HG03378 (cell line): ENCODE data around the gene VSIG4.

ENCODE experiments used
- ATAC-seq: cut with Tn5 transposase; IDR thresholded peaks from one replicate; pipeline ENCODE4 v1.9.1; 2021; ENCODE audit warnings: mild to moderate bottlenecking, moderate library complexity; ENCODE audit not compliant: unreplicated experiment

The VSIG4 gene

DNA sequence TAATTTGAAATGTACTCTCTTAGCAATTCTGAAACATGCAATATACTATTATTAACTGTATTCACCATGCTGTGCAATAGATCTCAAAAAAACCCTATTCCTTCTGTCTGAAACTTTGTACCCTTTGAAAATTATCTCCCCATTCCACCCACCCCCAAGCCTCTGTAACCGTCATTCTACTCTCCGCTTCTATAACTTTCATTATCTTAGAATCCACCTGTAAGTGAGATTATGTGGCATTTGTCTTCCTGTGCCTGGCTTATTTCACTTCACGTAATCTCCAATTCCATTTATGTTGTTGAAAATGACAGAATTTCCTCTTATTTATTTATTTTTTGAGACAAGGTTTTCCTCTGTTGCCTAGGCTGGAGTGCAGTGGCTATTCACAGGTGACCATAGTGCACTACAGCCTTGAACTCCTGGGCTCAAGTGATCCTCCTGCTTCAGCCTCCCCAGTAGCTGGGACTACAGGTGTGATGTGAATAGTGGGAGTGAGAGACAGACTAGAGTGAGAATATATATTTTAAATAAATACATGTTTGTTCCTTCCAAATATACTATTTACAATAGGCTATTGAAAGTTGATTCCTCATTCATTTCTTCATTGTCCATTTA is 30.5 kb downstream of the VSIG4 start:
- no peak for ATAC-seq

DNA sequence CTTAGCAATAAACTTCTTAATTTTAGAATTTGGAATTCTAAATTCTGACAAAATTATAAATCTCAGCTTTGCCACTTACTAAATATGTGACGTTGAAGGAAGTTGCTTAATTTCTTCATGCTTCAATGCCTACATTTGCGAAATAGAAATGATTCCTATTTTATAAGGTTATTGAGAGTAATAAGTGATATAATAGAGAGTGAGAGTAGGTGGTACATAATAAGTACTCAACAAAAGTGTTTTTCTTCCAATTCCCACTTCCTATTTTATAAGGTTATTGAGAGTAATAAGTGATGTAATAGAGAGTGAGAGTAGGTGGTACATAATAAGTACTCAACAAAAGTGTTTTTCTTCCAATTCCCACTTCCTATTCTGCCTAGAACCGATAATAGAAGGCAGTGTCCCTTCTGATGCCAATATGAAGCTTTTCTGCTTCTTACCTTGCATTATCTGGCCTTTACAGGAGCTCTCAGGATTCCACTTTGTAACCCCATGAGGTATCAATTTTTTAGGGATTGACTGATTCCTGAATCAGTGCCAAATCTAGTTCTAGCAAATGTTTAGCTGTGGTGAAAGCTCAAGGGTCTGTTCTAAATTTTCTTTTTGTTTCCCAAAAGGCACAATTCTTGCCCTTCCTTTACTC is 31.4 kb downstream of the VSIG4 start:
- ATAC-seq = no peak

- ATAC-seq = no peak
Observed at GRCh38 chrX:66007851-66008250, 32.0 kb downstream of the VSIG4 start.

GRCh38 chrX:66005830-66006449 is 33.9 kb downstream of the VSIG4 start:
- ATAC-seq = no peak

- no peak for ATAC-seq
Observed at GRCh38 chrX:66004928-66005829, 34.7 kb downstream of the VSIG4 start.

- peak; percentile 74 for ATAC-seq
Observed at GRCh38 chrX:66002824-66003680, 36.8 kb downstream of the VSIG4 start.

DNA sequence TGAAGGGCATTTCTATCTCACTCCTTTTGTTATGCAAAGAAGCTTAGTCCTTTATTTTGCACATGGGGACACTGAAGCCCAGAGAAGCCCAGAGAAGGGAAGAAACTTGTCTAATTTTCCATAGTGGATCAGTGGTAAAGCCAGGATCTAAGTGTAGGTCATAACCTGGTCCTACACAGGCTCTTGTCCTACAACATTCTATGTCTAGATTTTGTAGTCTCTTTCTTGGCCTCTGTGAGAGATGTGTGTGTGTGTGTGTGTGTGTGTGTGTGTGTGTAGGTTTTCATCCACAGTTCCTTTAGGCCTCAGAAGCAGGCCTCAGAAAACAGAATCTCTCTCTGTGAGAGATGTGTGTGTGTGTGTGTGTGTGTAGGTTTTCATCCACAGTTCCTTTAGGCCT is 38.3 kb downstream of the VSIG4 start:
- ATAC-seq = no peak

- no peak for ATAC-seq
Observed at GRCh38 chrX:66000628-66001272, 39.1 kb downstream of the VSIG4 start.

DNA sequence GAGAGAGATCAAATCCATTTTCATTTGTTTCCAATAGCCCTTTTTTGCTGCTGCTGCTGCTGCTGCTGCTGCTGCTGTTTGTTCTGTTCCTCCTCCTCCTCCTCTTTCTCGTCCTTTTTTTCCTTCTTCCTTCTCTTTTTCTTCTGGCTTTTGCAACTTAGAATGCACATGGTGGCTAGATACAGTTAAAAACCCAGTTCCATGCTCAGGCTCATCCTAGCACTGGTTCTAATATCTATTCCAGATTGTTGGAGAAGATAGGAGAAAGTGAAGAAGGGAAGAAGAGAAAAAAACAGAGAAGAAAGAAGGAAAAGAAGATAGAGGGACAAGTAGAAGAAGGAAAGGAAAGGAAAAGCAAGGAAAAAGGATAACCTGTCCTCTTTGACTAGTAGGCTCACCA is 39.7 kb downstream of the VSIG4 start:
- no peak for ATAC-seq

GRCh38 chrX:65999563-66000148 is 40.2 kb downstream of the VSIG4 start:
- ATAC-seq = no peak

GRCh38 chrX:65999029-65999562 is 40.8 kb downstream of the VSIG4 start:
- ATAC-seq = no peak

GRCh38 chrX:65997978-65998717 is 41.7 kb downstream of the VSIG4 start:
- no peak for ATAC-seq

DNA sequence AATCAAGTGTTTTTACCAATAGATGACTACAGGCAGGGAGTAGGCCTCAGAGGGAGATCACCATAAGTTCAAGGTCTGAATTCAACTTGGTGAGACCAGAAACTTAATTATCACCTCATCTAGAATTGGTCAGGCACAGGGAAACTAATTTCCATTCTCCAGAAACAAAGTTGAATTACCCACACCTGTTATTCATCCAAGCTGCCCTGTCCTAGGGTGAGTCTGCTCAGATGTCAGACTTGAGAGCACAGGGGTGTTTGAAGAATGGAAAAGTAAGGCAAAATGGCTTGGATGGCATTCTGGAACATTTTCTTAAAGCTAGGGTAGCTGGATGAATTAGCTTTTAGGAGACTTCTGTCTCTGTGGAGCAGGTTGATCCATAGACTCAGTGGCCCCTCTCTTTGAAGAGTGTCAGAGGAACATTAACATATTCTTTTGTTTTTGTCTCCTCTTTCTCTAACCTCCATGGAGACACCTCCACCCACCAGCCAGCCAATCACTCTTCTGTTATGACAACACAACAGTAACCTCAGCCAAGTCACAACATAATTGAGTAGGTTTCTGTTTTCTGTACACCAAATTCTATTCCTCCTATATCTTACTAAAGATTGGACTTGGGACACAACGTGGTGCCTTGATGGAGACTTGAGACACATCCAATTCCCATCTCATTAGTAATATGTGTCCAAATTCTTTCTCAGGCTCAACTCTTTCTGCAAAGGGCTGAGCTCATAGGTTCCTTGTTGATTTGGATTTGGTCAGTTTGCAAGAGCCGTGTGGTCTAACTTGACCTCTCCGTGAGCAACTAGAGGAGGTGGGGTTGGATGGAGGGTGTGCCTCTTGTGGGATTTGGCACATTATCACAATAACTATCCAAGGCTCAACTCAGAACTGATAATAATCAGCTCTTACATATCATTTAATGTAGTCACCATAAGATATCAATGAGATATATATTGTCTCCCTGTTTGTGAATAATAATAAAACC is 45.1 kb downstream of the VSIG4 start:
- ATAC-seq = no peak

- no peak for ATAC-seq
Observed at GRCh38 chrX:65993915-65994460, 45.9 kb downstream of the VSIG4 start.

GRCh38 chrX:65993332-65993731 is 46.5 kb downstream of the VSIG4 start:
- no peak for ATAC-seq

DNA sequence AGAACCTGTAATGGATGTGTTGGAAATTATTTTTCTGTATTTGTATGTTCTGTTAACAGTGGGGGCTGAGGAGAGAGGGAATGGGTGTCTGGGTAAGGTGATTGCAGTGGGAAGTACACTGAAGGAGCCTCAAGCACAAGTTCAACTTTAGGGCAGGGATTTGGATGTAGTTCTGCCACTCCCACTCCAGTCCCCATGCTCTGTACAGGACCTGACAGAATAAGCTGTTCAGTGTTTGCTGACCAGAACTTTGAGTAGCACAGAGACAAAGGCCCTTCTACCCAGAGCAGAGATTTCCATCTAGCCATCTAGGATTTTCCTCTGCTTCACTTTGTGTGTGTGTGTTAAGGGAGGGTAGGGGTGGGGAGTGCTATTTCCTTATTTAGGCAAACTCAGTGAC is 49.2 kb downstream of the VSIG4 start:
- no peak for ATAC-seq

DNA sequence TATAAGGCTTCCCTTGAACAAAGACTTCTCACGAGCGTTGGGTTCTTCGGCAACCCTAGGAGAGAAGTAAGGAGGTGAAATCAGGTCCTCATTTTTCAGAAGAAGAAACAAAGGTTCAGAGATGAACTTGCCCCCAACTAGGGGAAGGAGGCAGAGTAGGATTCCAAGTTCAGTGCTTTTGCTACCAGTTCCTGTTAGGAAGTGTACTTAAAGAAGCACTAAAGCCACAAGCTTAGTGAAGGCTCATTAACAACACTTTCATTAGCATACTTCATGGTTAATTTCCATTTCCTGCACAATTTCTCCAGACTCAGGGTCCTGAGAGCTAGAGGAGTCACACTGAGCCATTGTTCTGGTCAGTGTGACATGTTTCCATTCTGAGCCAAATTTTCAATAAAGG is 52.1 kb downstream of the VSIG4 start:
- ATAC-seq = no peak
